ENCODE measurements around the gene ARID1A.

The ARID1A gene

DNA sequence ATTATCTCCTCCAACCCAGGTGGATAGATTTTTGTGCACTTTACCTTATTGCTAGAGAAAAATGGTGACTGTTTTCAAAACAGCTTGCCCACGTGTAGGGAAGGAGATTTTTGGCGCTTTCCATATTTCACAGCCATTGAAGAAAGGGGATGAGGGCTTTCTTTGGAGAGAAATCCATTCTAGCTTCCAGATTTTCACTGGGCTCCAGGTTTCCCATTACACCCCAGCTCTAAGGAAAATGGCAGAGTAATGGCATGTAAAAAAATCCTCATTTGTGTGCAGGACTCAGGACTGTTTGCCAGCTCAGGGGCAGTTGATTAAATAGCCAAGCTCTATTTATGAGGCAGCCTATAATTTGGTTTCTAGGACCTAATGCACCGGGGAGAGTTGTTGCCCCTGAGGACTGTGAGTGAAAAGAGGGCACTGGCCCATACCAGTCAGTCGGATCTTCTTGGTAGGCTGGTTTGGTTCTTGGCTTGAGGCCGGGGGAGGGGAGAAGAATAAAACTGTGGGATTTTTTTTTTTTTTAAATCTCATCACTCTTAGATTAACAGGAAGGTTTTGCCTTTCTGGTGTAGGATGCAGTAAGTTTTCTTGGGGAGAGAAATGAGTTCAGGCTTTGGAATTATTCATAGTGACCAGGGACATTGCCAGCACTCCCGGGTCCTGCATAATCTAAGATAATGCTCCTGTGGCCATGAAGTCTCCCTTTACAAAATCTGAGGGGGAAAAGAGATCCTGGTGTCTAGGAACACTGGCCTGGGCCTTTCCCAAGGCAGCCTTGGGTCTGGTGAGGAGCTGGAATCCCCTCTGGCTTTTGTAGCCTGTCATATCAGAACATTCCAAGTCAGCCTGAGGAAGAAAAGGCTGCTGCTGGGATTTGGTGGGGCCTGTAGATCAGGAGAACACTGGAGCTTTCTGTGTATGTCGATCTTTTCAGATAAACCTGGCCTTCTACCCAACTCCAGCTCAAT, 1.9 kb upstream of the ARID1A start:
- H3K4me3 ChIP-seq (ENCODE audit: low read depth, low read length) = peak overlapping the region; percentile 77
- DNase-seq (ENCODE audit: low read depth) = no peak
- TF ChIP-seq, protein P1, sequence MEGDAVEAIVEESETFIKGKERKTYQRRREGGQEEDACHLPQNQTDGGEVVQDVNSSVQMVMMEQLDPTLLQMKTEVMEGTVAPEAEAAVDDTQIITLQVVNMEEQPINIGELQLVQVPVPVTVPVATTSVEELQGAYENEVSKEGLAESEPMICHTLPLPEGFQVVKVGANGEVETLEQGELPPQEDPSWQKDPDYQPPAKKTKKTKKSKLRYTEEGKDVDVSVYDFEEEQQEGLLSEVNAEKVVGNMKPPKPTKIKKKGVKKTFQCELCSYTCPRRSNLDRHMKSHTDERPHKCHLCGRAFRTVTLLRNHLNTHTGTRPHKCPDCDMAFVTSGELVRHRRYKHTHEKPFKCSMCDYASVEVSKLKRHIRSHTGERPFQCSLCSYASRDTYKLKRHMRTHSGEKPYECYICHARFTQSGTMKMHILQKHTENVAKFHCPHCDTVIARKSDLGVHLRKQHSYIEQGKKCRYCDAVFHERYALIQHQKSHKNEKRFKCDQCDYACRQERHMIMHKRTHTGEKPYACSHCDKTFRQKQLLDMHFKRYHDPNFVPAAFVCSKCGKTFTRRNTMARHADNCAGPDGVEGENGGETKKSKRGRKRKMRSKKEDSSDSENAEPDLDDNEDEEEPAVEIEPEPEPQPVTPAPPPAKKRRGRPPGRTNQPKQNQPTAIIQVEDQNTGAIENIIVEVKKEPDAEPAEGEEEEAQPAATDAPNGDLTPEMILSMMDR (IDR thresholded peaks at IDR 0.05; ENCODE audit: low read depth, low read length, missing control alignments) = no peak

DNA sequence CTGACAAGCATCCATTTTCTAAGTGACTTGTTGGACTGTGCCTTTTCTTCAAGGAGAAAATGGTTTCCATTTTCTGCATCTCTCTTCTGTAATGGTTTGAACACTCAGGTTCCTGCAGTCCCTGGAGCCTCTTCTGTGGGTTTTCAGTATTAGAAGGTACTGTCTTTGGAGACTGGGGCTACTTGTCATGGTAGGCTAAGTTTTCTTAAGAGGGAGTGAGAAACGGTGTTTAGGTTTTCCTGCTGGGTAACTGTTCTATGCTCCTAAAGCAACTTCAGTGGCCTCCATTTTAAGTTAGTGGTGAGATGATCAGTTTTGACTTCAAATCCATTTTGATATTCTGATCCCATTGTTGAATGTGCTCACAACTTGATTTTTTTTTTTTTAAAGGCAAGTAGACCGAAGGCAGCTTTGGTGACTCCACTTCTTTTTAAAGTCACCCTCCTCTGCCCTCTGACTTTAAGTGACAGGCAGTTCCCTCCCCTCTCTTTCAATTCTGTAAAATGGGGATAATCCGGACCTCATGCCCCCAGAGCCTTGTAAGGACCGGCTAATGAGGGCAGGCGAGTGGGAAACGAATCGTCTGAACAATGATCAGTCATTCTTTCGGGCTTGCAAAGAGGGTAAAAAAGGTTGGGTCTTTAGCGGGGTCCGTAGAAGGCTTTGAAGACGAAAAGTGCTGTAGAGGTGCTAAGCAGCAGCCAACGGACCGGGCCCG, 1.0 kb upstream of the ARID1A start:
- no peak for DNase-seq (ENCODE audit: low read depth)
- peak overlapping the region; percentile 77 for H3K4me3 ChIP-seq (ENCODE audit: low read depth, low read length)
- TF ChIP-seq, protein P1 (IDR thresholded peaks at IDR 0.05; ENCODE audit: low read depth, low read length, missing control alignments) = no peak

DNA sequence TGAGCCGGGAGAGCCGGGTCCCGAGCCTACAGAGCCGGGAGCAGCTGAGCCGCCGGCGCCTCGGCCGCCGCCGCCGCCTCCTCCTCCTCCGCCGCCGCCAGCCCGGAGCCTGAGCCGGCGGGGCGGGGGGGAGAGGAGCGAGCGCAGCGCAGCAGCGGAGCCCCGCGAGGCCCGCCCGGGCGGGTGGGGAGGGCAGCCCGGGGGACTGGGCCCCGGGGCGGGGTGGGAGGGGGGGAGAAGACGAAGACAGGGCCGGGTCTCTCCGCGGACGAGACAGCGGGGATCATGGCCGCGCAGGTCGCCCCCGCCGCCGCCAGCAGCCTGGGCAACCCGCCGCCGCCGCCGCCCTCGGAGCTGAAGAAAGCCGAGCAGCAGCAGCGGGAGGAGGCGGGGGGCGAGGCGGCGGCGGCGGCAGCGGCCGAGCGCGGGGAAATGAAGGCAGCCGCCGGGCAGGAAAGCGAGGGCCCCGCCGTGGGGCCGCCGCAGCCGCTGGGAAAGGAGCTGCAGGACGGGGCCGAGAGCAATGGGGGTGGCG, 371 bp downstream of the ARID1A start:
- peak overlapping the region; percentile 77 for H3K4me3 ChIP-seq (ENCODE audit: low read depth, low read length)
- DNase-seq (ENCODE audit: low read depth) = no peak
- TF ChIP-seq, protein P1 (IDR thresholded peaks at IDR 0.05; ENCODE audit: low read depth, low read length, missing control alignments) = no peak

DNA sequence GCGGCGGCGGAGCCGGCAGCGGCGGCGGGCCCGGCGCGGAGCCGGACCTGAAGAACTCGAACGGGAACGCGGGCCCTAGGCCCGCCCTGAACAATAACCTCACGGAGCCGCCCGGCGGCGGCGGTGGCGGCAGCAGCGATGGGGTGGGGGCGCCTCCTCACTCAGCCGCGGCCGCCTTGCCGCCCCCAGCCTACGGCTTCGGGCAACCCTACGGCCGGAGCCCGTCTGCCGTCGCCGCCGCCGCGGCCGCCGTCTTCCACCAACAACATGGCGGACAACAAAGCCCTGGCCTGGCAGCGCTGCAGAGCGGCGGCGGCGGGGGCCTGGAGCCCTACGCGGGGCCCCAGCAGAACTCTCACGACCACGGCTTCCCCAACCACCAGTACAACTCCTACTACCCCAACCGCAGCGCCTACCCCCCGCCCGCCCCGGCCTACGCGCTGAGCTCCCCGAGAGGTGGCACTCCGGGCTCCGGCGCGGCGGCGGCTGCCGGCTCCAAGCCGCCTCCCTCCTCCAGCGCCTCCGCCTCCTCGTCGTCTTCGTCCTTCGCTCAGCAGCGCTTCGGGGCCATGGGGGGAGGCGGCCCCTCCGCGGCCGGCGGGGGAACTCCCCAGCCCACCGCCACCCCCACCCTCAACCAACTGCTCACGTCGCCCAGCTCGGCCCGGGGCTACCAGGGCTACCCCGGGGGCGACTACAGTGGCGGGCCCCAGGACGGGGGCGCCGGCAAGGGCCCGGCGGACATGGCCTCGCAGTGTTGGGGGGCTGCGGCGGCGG, 1.0 kb downstream of the ARID1A start:
- DNase-seq (ENCODE audit: low read depth) = no peak
- TF ChIP-seq, protein P1 (IDR thresholded peaks at IDR 0.05; ENCODE audit: low read depth, low read length, missing control alignments) = no peak
- H3K4me3 ChIP-seq (ENCODE audit: low read depth, low read length) = peak overlapping the region; percentile 77

DNA sequence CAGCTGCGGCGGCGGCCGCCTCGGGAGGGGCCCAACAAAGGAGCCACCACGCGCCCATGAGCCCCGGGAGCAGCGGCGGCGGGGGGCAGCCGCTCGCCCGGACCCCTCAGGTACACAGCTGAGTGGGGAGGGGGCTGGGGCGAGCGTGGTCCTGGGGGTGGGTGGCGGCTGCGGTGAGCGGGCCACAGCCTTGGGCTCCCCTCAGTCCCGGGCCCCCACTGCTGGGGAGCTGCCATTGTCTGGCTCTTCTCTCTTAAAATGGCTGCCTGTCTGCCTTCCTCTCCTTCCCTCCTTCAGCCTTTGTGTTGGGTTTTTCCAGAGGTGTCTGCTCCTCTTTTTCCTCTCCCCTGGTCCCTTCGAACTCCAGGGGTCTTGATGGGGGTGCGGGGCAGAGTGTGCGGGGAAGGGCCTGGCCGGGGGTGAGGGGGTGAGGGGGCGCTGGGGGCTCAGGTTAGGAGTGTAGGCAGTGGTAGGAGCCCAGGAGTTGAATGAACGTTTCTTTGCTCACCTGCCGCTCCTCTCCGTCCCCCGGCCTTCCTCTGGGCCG, 1.7 kb downstream of the ARID1A start:
- peak overlapping the region; percentile 77 for H3K4me3 ChIP-seq (ENCODE audit: low read depth, low read length)
- no peak for DNase-seq (ENCODE audit: low read depth)
- TF ChIP-seq, protein P1 (IDR thresholded peaks at IDR 0.05; ENCODE audit: low read depth, low read length, missing control alignments) = no peak
